GM19099 (cell line): ENCODE results near the gene CT45A5.
"Not testable (repeated sequence)": the region's sequence is repeated elsewhere in the genome, so short reads cannot be mapped to it uniquely, and the experiment has no call there.

Experiments used
- POLR2A ChIP-seq: IDR thresholded peaks from 3 replicates; pipeline ENCODE4 v1.6.1; 2011; ENCODE audit warnings: low read depth; ENCODE audit not compliant: insufficient read length; ENCODE audit errors: extremely low read depth

CT45A5 gene, protein sequence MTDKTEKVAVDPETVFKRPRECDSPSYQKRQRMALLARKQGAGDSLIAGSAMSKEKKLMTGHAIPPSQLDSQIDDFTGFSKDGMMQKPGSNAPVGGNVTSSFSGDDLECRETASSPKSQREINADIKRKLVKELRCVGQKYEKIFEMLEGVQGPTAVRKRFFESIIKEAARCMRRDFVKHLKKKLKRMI

DNA sequence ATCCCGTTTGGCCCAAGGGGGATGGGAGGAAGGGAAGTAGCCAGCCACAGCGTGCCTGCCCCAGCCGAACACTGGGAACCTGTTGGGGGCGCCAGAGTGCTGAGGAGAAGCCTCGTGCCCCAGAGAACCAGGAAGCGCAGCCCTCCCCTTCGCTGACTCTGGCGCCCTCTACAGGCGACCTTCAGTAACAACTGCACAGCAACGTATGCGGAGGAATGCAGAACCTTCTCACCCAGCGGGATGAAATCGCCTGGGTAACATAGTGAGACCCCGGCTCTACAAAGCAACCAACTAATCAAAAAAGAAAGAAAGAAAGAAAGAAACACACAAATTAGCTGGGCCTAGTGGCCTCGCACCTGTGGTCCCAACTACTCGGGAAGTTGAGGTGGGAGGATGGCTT, at the start of gene CT45A5:
TSS of gene CT45A5 (minus strand) at position 101 of the 400 bp plus-strand sequence. CDS start 3,774 bp downstream, outside the sequence.
- not testable (repeated sequence) for TF ChIP-seq POLR2A

DNA sequence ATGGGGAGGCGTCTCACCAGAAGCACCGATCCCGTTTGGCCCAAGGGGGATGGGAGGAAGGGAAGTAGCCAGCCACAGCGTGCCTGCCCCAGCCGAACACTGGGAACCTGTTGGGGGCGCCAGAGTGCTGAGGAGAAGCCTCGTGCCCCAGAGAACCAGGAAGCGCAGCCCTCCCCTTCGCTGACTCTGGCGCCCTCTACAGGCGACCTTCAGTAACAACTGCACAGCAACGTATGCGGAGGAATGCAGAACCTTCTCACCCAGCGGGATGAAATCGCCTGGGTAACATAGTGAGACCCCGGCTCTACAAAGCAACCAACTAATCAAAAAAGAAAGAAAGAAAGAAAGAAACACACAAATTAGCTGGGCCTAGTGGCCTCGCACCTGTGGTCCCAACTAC, 34.6 kb upstream of the CT45A5 start, which contains the start of gene CT45A2:
TSS of gene CT45A2 (minus strand) at position 101 of the 400 bp plus-strand sequence. CDS start 3,747 bp downstream, outside the sequence.
- TF ChIP-seq POLR2A: not testable (repeated sequence)

DNA sequence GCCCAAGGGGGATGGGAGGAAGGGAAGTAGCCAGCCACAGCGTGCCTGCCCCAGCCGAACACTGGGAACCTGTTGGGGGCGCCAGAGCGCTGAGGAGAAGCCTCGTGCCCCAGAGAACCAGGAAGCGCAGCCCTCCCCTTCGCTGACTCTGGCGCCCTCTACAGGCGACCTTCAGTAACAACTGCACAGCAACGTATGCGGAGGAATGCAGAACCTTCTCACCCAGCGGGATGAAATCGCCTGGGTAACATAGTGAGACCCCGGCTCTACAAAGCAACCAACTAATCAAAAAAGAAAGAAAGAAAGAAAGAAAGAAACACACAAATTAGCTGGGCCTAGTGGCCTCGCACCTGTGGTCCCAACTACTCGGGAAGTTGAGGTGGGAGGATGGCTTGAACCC, 17.4 kb upstream of the CT45A5 start, which contains the start of gene CT45A6:
TSS of gene CT45A6 (minus strand) at position 101 of the 400 bp plus-strand sequence. CDS start 3,794 bp downstream, outside the sequence.
- TF ChIP-seq POLR2A: not testable (repeated sequence)

DNA sequence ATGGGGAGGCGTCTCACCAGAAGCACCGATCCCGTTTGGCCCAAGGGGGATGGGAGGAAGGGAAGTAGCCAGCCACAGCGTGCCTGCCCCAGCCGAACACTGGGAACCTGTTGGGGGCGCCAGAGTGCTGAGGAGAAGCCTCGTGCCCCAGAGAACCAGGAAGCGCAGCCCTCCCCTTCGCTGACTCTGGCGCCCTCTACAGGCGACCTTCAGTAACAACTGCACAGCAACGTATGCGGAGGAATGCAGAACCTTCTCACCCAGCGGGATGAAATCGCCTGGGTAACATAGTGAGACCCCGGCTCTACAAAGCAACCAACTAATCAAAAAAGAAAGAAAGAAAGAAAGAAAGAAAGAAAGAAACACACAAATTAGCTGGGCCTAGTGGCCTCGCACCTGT, 17.2 kb downstream of the CT45A5 start, which contains the start of gene CT45A3:
TSS of gene CT45A3 (minus strand) at position 101 of the 400 bp plus-strand sequence. CDS start 3,747 bp downstream, outside the sequence.
- not testable (repeated sequence) for TF ChIP-seq POLR2A

DNA sequence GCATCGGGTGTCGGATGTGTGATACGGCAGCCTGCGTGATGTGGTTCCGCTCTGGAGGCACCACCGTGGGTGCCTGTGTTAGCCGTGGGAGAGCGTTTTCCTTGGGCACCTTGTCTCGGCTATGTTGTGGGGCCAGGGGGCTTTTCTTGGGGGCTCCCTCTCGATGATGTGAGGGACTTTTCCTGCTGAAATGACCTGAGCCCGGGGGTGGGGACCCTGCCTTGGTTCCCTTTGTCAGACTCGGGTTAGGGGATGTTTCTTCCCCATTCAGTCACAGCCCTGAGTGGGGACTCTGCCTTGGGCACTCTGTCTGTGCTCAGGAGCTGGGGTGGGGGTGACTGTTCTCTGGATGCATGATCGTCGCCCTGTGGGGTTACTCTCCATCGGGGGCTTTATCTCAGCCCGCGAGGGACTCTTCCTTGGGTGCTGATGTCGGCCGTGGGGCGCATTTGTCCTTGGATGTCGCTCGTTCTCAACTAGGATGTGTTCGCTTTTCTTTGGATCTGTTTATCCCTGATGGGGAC, 44.0 kb downstream of the CT45A5 start:
- TF ChIP-seq POLR2A: no peak

DNA sequence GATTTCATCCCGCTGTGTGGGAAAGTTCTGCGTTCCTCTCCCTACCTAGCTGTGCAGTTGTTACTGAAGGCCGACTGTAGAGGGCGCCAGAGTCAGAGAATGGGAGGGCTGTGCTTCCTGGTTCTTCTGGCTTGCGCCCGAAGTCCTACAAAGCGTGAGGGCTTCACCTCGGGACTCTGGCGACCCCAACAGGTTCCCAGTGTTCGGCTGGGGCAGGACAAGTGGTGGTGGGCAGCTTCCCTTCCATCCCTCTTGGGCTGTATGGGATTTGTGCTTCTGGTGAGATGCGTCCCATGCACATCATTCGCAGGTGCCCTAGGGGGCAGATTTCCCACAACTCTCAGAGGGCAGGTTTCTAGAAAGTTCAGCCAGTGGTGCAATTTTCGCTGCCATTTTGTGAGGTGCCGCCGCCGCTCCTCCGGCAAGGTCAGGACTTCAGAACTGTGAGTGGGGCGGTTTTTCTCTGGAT, 44.6 kb downstream of the CT45A5 start:
- no peak for TF ChIP-seq POLR2A

DNA sequence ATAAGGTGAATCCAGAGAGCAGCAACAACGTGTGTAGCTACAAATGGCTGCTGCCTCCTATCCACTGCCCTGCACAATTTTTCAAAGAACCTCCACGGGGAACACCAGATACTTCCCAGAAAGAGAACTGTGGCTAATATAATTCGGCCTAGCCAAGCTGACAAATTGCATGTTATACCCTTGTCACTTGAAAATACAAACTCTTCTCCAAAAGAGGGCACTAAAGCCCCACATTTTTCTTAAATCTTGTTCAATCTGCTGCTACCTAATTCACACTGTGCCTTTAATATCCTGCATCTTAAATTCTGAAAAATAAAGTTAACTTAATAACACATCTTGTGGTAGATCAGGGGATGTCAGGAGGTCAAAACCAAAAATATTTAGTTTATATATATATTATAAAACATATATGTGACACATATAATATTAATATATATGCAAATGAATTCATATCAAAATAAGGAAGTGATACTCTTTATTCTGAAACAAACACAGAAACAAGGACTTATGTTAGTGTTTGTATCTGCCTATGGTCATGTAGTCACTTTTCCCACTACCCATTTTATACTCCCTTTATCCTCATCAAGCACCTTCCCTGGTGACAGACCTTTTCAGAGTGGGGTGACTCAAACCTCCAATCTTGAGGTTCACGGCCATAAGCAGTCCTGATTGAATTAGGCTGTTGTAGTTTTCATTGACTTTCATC, 47.8 kb downstream of the CT45A5 start:
- no peak for TF ChIP-seq POLR2A
